ENCODE measurements around the gene GAGE13. TPM values are rescaled to one million over a fixed set of nuclear protein-coding genes. Genes with fewer than 3 reads are reported as not detected.

The GAGE13 gene
- total RNA-seq, 1 experiment from 2014 or later = not detected

DNA sequence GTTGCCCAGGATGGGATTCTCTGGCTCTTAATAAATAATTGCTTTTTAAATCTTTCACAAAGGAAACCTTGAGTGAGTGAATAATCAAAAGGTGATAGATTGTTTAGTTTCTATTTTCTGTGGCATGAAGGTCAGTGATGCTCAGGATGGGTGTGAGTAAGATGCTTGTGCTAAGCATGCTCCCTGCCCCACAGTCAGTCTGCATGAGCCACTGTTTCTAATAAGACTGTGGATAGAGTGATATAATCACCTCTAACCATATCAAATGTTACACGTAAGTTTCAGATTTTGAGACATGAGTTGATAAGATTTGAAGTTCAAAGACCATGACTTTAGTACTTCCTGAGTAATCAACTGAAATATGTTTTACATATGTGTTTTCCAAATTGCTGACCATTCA lies 30.7 kb upstream of the GAGE13 start:
- H3K79me2 ChIP-seq (ENCODE audit: insufficient read depth, low read length) = no peaks in the 10 kb centered on the region
- H3K4me3 ChIP-seq (replicated peaks in 1 of 2; ENCODE audit: low read depth in 1 of 2, low read length in 2 of 2) = no peak overlapping the region
- H3K4me1 ChIP-seq (ENCODE audit: control insufficient read depth in 1 of 2, insufficient read depth in 2 of 2, low read length in 2 of 2) = no peaks in the 10 kb centered on the region
- H3K4me2 ChIP-seq (ENCODE audit: low read length) = no peak overlapping the region
- ChIA-PET CTCF (no interaction called here), RAD21 (ENCODE audit: low non-redundant PET in 1 of 2, low total read pairs in 2 of 2, uncharacterized antibody in 2 of 2, unreplicated experiment in 2 of 2) (no interaction called here), POLR2A (no interaction called here)
- H3K27ac ChIP-seq (ENCODE audit: low read depth, low read length) = no peak overlapping the region
- no peak for TF ChIP-seq SP1 (IDR thresholded peaks at IDR 0.05; ENCODE audit: low read depth)
- TF ChIP-seq POLR2A (IDR thresholded peaks at IDR 0.05; ENCODE audit: borderline replicate concordance, extremely low read depth, insufficient read depth, insufficient read length) = no peak
- no peak for TF ChIP-seq EZH2 (IDR thresholded peaks at IDR 0.05)
- no peak for TF ChIP-seq EZH2phosphoT487 (IDR thresholded peaks at IDR 0.05; ENCODE audit: borderline replicate concordance)
- TF ChIP-seq POLR2AphosphoS5 (IDR thresholded peaks at IDR 0.05; ENCODE audit: low read depth, low read length) = no peak
- TF ChIP-seq ATF3 (IDR thresholded peaks at IDR 0.05) = no peak
- no peak for TF ChIP-seq ZNF274 (IDR thresholded peaks at IDR 0.05; ENCODE audit: low read depth, low read length)
- no peak for TF ChIP-seq MAX (IDR thresholded peaks at IDR 0.05)
- no peak for TF ChIP-seq ZFX (IDR thresholded peaks at IDR 0.05)
- no peak for TF ChIP-seq ELF1 (IDR thresholded peaks at IDR 0.05; ENCODE audit: borderline replicate concordance, low read depth)
- TF ChIP-seq CEBPB (IDR thresholded peaks at IDR 0.05; ENCODE audit: low read depth) = no peak
- TF ChIP-seq ZBTB33 (IDR thresholded peaks at IDR 0.05; ENCODE audit: extremely low read depth, insufficient replicate concordance, low read length) = no peak
- no peak for TF ChIP-seq EGR1 (IDR thresholded peaks at IDR 0.05; ENCODE audit: low read depth)
- no peak for TF ChIP-seq REST (IDR thresholded peaks at IDR 0.05; ENCODE audit: low read depth)
- TF ChIP-seq JUND (IDR thresholded peaks at IDR 0.05) = no peak
- no peak for TF ChIP-seq SIN3A (IDR thresholded peaks at IDR 0.05; ENCODE audit: low read depth)
- no peak for TF ChIP-seq SRF (IDR thresholded peaks at IDR 0.05; ENCODE audit: low read depth)
- TF ChIP-seq FOSL1 (IDR thresholded peaks at IDR 0.05; ENCODE audit: low read depth) = no peak
- TF ChIP-seq YY1 (IDR thresholded peaks at IDR 0.05; ENCODE audit: extremely low read depth, insufficient replicate concordance, low read depth, low read length) = no peak
- DNase-seq (ENCODE audit: low read depth, low spot score) (no peak), ATAC-seq (no peak)
- H3K9ac ChIP-seq (ENCODE audit: low read length) = no peak overlapping the region
- no peaks in the 10 kb centered on the region for H3K36me3 ChIP-seq (ENCODE audit: control insufficient read depth in 1 of 2, insufficient read depth in 2 of 2, low read length in 2 of 2)
- H3K9me3 ChIP-seq (ENCODE audit: control insufficient read depth in 1 of 2, insufficient read depth in 1 of 2, low read depth in 1 of 2, low read length in 2 of 2) = no peaks in the 10 kb centered on the region
- no peaks in the 10 kb centered on the region for H3K9me2 ChIP-seq (ENCODE audit: insufficient read depth)
- intact Hi-C loops (cut with micrococcal nuclease) = no loop called here
- H3K27me3 ChIP-seq (ENCODE audit: insufficient read depth, low read length) = 0 out of 2 replicates have a peak, but pooled peaks cover 3% of the 10 kb centered on the region
- no TSS peak for BruUV-seq (replicated peaks)
- H2AFZ ChIP-seq (ENCODE audit: low read depth, low read length, poor library complexity, severe bottlenecking) = no peak overlapping the region
- H4K20me1 ChIP-seq (ENCODE audit: insufficient read depth) = no peaks in the 10 kb centered on the region
